Measurements from ENCODE around the gene TRMU. TPM values are rescaled to one million over a fixed set of nuclear protein-coding genes. Genes with fewer than 3 reads are reported as not detected.
"Not testable (repeated sequence)": the region's sequence is repeated elsewhere in the genome, so short reads cannot be mapped to it uniquely, and the experiment has no call there.

Gene TRMU
- total RNA-seq, 4 donors from 2014 or later: 9.1 to 14.4 (median 13.0) TPM

DNA sequence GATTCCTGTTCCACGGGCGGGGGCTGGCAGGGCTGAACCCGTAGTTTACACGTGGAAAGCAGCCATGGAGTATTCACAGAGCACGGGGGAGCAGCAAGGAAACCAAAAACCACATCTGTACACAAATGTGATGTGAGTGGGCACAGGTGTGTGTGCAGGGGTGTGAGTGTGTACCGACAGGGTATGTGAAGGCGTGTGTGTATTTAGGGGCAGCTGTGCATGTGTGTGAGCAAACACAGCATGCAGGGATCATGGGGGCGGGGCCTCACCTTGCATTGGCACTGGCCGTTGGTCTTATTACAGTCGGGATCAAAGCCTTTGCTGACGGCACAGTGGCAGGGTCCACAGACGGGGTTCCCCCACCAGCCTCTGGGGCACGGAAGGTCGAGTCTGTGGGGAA, 58.4 kb downstream of the TRMU start:
- no peaks in the 10 kb centered on the region for H3K9me3 ChIP-seq
- H3K4me1 ChIP-seq: peaks cover 7 to 11% of the 10 kb centered on the region in 2 donors
- H3K4me3 ChIP-seq: no peak overlapping the region
- H3K27ac ChIP-seq: no peak overlapping the region
- H3K36me3 ChIP-seq: no peaks in the 10 kb centered on the region
- in situ Hi-C loops (cut with MboI; ENCODE audit: low sequenced_read_pairs in 4 of 4): loop anchor here in 1 of 4 donors (25.0 kb wide), 1 partner anchor 143 kb away; the partner anchor contains the start of gene CELSR1
- no peak for ATAC-seq
- H3K27me3 ChIP-seq: no peaks in the 10 kb centered on the region
- no peak for DNase-seq
- TF ChIP-seq, protein P1, sequence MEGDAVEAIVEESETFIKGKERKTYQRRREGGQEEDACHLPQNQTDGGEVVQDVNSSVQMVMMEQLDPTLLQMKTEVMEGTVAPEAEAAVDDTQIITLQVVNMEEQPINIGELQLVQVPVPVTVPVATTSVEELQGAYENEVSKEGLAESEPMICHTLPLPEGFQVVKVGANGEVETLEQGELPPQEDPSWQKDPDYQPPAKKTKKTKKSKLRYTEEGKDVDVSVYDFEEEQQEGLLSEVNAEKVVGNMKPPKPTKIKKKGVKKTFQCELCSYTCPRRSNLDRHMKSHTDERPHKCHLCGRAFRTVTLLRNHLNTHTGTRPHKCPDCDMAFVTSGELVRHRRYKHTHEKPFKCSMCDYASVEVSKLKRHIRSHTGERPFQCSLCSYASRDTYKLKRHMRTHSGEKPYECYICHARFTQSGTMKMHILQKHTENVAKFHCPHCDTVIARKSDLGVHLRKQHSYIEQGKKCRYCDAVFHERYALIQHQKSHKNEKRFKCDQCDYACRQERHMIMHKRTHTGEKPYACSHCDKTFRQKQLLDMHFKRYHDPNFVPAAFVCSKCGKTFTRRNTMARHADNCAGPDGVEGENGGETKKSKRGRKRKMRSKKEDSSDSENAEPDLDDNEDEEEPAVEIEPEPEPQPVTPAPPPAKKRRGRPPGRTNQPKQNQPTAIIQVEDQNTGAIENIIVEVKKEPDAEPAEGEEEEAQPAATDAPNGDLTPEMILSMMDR (IDR thresholded peaks at IDR 0.05 in 4 of 5, conservative IDR thresholded peaks at IDR 0.05 in 1 of 5): no peak
- TF ChIP-seq POLR2A (IDR thresholded peaks at IDR 0.05): no peak
- intact Hi-C loops (cut with DNase I; ENCODE audit: low total_unique reads): no loop called here

DNA sequence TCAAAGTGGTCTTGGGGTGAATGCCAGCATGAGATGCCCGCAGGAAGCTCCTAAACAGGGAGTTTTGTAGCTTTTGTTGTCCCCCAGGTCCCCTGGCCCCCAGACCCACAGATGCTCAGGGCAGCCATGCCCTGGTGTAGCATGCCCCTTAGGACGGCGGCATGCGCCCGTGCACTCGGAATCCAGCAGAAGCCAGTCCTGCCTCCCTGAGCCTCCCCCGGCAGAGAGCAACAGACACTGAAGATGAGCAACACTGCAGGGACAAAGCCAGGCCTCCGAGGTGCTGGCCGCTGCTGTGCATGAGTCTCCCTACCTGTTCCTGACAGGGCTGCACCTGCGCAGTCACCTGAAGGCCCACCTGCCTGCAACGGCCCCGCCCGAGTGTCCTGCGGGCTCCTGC, 59.1 kb downstream of the TRMU start:
- H3K4me1 ChIP-seq: peaks cover 7 to 11% of the 10 kb centered on the region in 2 donors
- no peak for DNase-seq
- intact Hi-C loops (cut with DNase I; ENCODE audit: low total_unique reads) (no loop called here), in situ Hi-C loops (cut with MboI; ENCODE audit: low sequenced_read_pairs in 4 of 4) (loop anchor here in 1 of 4 donors (25.0 kb wide), 1 partner anchor 143 kb away; the partner anchor contains the start of gene CELSR1)
- no peak overlapping the region for H3K4me3 ChIP-seq
- TF ChIP-seq, protein P1 (IDR thresholded peaks at IDR 0.05 in 4 of 5, conservative IDR thresholded peaks at IDR 0.05 in 1 of 5): no peak
- H3K9me3 ChIP-seq: no peaks in the 10 kb centered on the region
- no peak overlapping the region for H3K27ac ChIP-seq
- ATAC-seq: no peak
- no peaks in the 10 kb centered on the region for H3K27me3 ChIP-seq
- no peaks in the 10 kb centered on the region for H3K36me3 ChIP-seq

DNA sequence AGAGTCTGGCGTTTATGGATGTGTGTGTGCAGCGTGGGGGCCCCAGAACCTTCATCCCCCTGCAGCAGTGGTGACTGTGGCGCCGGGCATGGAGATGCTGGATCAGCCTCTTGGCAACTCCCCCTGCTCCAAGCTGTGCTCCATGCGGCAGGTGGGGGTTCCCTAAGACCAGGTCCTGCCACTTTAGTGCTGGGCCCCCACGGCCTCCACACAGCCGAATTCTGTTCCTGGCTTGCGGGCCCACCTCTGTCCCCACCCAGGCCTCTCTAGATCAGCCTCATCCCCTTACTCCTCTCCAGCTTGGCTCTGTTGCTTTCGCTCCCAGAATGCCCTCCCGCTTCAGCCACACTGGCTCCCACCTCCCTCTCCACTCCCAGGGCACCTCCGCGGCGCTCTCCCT, 59.6 kb downstream of the TRMU start:
- intact Hi-C loops (cut with DNase I; ENCODE audit: low total_unique reads) (no loop called here), in situ Hi-C loops (cut with MboI; ENCODE audit: low sequenced_read_pairs in 4 of 4) (loop anchor here in 1 of 4 donors (25.0 kb wide), 1 partner anchor 142 kb away; the partner anchor contains the start of gene CELSR1)
- Histone ChIP-seq H3K27me3 (no peaks in the 10 kb centered on the region), H3K4me1 (peaks cover 6 to 9% of the 10 kb centered on the region in 2 donors), H3K27ac (no peak overlapping the region), H3K9me3 (no peaks in the 10 kb centered on the region), H3K4me3 (no peak overlapping the region), H3K36me3 (no peaks in the 10 kb centered on the region)
- ATAC-seq (no peak), DNase-seq (no peak)
- TF ChIP-seq, protein P1 (IDR thresholded peaks at IDR 0.05 in 4 of 5, conservative IDR thresholded peaks at IDR 0.05 in 1 of 5): no peak

DNA sequence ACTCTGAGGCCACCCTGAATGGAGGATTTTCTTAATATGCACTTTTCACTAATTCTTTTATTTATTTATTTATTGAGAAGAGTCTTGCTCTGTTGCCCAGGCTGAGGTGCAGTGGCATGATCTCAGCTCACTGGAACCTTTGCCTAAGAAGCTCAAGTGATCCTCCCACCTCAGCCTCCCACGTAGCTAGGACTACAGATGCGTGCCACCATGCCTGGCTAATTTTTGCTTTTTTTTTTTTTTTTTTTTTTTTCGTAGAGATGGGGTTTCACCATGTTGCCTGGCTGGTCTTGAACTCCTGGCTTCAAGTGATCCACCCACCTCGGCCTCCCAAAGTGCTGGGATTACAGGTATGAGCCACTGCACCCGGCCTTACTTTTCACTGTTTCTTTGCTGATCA, 61.5 kb downstream of the TRMU start:
- in situ Hi-C loops (cut with MboI; ENCODE audit: low sequenced_read_pairs in 4 of 4): loop anchor here in 1 of 4 donors (25.0 kb wide), 1 partner anchor 140 kb away; the partner anchor contains the start of gene CELSR1
- H3K27ac ChIP-seq; DNase-seq; ATAC-seq; intact Hi-C loops (cut with DNase I; ENCODE audit: low total_unique reads); H3K27me3 ChIP-seq; H3K4me1 ChIP-seq; H3K4me3 ChIP-seq; H3K9me3 ChIP-seq; H3K36me3 ChIP-seq: not testable (repeated sequence)

DNA sequence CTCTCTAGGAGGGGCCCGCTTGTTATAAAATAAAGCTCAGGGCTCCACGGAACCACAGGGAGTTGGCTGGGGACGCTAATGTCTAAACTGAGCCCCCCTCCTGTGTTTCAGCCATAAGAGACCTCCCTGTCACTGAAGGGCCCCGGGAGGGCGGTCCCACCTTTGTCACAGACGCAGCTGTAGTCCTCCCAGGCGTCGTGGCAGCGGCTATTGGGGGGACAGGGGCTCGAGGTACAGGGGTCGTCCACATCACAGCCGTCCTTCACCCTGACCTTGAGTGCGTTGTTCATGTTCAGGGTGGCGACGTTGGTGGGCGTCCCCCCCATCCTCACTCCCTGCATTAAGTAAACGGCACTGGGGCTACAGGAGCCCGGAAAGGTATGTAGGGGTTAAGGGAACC, 62.0 kb downstream of the TRMU start:
- DNase-seq: no peak
- H3K4me3 ChIP-seq: no peak overlapping the region
- no peaks in the 10 kb centered on the region for H3K4me1 ChIP-seq
- intact Hi-C loops (cut with DNase I; ENCODE audit: low total_unique reads): no loop called here
- no peaks in the 10 kb centered on the region for H3K9me3 ChIP-seq
- in situ Hi-C loops (cut with MboI; ENCODE audit: low sequenced_read_pairs in 4 of 4): loop anchor here in 1 of 4 donors (25.0 kb wide), 1 partner anchor 140 kb away; the partner anchor contains the start of gene CELSR1
- no peak overlapping the region for H3K27ac ChIP-seq
- no peaks in the 10 kb centered on the region for H3K36me3 ChIP-seq
- ATAC-seq: no peak
- TF ChIP-seq, protein P1 (IDR thresholded peaks at IDR 0.05 in 4 of 5, conservative IDR thresholded peaks at IDR 0.05 in 1 of 5): no peak
- TF ChIP-seq POLR2A (IDR thresholded peaks at IDR 0.05): no peak
- no peaks in the 10 kb centered on the region for H3K27me3 ChIP-seq

All from gastrocnemius medialis (tissue), 4 donors.